ENCODE measurements around the gene THEMIS2.

The THEMIS2 gene

GRCh38 chr1:27886744-27887143 lies 14.4 kb downstream of the THEMIS2 start:
- no peak for DNase-seq

GRCh38 chr1:27887215-27888021 lies 15.1 kb downstream of the THEMIS2 start:
- DNase-seq = no peak

GRCh38 chr1:27889506-27889905 lies 17.2 kb downstream of the THEMIS2 start:
- DNase-seq = no peak

DNA sequence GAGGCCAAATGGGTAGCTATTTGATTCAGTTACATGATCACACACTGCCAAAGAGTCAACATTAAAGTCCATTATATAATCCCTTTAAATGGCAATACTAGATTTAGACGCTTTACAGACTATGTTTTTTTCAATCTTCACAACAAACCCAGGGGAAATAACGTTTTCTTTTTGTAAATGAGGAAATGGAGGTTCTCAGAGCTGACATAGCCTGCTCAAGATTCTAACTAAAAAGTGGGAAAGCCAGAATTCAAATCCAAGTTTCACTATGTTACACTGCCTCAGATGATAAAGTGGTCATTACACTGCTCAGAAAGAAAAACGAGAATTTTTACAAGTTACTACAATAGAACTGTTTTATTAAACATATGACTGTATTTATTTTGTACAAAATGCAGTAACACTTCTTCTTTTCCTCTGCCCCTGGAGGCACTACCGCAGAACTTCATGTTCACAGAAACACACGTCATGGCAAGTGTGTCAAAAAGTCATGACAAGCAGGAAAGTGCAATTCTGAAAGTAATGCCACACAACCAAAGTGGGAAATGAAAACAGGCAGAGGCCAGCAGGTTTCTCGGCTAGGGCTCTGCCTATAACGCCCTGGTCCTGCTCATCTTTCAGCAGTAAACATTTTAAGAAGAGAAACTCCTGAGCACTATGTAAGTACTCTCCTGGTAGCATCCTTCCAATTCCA lies 19.0 kb downstream of the THEMIS2 start:
- no peak for DNase-seq

GRCh38 chr1:27894521-27894920 lies 22.2 kb downstream of the THEMIS2 start:
- DNase-seq = no peak

DNA sequence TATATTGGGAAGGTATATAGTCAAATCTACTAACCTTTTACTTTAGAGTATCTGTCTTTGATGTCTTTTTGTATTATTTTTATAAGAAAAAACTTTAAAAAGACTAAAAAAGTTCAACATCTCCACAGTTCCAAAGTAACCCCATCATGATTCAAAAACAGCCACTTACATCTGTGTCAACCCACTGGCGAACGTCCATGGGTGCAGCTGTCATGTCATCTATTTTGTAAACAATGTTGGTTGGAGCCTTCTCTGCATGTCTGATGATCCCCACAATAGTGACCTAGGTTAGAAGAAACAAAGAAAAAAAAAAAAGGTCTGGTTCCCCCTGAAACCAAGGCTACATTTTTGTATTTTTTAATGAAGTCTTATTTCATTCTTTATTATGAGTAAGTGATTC lies 34.4 kb downstream of the THEMIS2 start:
- no peak for DNase-seq

DNA sequence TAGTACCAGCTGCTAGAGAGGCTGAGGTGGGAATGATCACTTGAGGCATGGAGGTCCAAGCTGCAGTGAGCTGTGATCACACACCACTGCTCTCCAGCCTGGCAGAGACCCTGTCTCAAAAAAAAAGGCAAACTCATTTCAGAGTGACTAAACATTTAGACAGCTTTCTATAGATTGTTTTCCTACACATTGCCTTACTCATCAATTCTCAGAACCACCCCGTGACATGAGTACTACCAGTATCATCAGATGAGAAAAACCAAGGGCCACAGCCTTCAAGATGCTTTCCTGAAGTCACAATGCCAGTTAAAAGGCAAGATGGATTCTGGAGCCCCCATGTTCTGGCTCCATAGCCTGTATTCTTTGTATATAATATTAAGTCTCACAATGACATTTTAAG lies 40.1 kb downstream of the THEMIS2 start:
- DNase-seq = no peak

DNA sequence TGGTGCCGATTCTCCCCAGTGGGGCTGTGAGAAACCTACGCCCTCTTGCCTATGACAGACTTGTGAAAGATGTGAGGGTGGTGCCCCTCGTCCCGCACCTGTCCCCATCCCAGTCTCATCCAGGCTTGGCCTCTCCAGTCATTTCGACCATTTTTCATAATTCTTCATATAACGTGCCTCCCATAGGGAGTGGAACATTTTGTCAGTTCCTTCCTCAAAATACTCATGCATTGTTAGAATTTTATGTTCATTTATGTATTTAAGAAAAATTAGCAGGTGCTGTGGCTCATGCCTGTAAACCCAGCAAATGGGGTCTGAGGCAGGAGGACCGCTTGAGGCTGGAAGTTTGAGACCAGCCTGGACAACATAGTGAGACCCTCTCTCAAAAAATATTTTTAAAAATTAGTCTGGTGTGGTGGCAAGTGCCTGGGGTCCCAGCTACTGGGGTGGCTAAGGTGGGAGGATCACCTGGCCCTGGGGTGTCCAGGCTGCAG lies 42.8 kb downstream of the THEMIS2 start:
- DNase-seq = no peak

GRCh38 chr1:27922272-27922671 lies 49.9 kb downstream of the THEMIS2 start:
- no peak for DNase-seq

DNA sequence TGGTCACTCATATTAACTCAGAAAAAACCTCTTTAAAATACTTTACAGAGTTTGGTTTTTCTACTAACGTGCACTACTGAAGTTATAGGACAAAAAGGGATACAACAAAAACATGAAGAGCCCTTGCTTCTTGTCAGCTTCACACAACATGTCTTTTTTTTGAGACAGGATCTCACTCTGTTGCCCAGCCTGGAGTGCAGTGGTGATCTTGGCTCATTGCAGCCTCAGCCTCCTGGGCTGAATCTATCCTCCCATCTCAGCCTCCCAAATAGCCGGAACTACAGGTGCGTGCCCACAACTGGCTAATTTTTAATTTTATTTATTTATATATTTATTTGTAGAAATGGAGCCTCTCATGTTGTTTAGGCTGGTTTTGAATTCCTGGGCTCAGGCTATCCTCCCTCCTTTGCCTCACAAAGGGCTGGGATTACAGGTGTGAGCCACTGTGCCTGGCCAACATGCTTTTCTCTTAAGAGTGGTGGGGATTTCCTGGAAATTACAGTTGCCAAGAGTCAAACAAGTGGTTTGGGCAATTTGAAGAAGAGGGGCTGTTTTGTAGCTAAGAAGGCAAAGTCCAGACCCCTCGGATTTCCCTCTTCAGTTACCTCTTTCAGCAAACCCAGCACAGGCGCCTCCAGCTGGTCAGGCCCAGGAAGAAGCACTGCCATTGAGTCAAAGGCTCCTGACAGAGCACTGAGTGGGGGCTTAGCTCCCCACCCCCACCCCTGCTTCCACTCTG lies 56.0 kb downstream of the THEMIS2 start:
- no peak for DNase-seq

- no peak for DNase-seq
These were observed 58.8 kb downstream of the THEMIS2 start for GRCh38 chr1:27931184-27931583.

DNA sequence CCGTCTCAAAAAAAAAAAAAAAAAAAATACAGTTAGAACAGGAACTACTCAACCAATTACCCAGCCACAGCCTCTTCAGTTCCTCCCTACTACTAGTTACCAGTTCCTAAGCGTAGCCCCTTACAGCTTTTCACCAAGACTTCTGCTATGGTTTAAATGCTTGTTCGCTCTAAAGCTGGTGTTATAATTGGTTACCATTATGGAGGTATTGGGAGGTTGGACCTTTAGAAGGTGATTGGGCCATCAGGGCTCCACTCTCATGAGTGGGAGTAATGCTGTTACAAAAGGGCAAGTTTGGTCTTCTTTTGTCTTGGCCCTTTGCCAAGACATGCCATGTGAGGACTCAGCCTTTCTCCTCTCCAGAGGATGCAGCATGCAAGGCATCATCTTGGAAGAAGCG lies 59.4 kb downstream of the THEMIS2 start:
- no peak for DNase-seq

DNA sequence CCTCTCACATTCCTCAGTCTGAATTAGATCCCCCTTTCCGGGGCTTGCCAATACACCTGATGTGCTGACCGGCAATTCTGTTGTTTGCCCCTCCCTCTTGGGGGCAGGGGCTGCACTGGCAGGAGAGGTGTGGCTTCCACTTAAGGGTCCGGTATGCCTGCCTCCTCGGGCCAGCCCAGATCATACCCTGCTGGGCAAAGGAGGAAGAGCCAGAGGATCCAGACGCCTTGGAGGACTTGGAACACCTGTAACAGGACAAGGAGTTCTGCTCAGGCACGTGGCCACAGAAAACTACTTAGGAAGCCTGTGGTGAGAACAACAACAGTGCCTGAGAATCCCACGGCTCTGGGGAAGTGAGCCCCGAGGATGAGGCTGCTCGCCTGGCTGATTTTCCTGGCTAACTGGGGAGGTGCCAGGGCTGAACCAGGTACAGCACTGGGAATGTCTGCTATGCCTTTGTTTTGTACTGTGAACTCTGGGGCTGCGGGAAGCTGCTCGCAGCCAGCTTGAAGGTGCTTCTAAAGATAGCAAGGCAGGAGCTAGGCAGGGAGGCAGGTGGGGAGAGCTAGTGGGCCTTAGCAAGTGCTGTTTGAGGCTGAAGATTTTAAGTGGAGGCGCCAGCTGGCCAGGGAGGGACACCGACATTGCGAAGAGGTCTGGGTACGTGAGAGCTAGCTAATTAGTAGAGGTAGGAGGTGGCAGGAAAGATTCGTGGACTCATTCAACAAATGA lies 62.6 kb downstream of the THEMIS2 start, which contains the start of gene SMPDL3B:
Gene SMPDL3B, plus strand, starts transcription at position 183 of the 732 bp plus-strand sequence. Its CDS starts 184 bp downstream, at position 367.
- no peak for DNase-seq

DNA sequence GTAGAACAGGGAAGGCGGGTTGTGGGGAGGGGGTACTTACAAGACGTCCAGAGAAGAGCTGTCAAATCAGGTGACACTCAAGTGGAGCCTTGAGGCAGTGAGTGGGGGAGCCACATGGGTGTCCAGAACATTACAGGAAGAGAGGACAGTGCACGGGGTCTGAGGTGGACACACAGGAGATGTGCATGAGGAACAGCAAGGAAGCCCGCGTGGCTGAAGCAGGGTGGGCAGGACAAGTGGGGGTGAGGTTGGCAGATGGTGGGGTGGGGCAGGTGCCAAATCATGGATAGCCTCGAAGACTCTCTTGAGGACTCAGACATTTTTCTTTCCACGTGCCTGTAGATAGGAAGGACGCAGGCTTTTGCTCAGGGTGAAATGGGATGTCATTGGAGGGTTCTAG lies 63.4 kb downstream of the THEMIS2 start:
- DNase-seq = no peak
